ENCODE measurements around the gene GABRG1. TPM values are rescaled to one million over a fixed set of nuclear protein-coding genes. Genes with fewer than 3 reads are reported as not detected.

The GABRG1 gene
- polyA plus RNA-seq, 2 of the 4 experiments (the other 2 are of a cell fraction): 0.01 TPM; not detected in 1

DNA sequence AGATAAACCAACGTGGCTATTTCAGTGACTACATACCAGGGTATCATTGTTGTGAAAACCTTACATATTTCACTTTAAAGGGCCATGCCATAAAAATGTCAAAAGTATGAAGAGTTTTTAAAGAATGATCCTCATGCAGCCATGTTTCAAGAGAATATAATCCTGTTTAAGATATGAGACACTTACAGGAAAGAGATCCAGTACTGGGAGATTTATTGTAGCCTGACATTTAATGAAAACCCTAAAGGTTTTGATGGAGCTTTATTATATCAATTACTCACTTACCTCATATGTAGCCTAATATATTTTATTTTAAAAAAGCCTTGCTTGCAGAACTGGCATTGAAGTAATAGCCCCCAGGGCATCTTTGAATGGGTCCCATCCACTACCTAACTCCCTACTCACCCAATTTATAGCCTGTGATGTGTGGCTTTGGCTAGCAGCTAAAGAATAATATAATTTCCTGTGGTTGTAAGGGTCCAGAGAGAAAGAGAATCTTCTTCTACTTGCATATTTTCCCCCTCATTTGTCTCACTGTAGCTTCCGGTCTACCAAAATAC, 7.7 kb upstream of the GABRG1 start:
- ATAC-seq (no peak), FAIRE-seq (no peak), DNase-seq (ENCODE audit: low read depth in 1 of 2, low spot score in 1 of 2) (no peak)
- POLR2A ChIA-PET: no interaction called here
- CTCF ChIA-PET: no interaction called here
- no peak overlapping the region for H3K27ac ChIP-seq
- H3K4me3 ChIP-seq: no peak overlapping the region
- H3K9me3 ChIP-seq: no peaks in the 10 kb centered on the region
- no peak overlapping the region for H3K4me2 ChIP-seq
- 0% methylated on average over 2 of the region's 2 CpGs for WGBS (ENCODE audit: missing lambda C conversion rate)
- H3K4me1 ChIP-seq: no peaks in the 10 kb centered on the region
- TF ChIP-seq CHD4 (IDR thresholded peaks at IDR 0.05; ENCODE audit: borderline replicate concordance) (no peak), RFX5 (IDR thresholded peaks at IDR 0.05) (no peak), ZC3H11A (IDR thresholded peaks at IDR 0.05) (no peak), RCOR1 (IDR thresholded peaks at IDR 0.05; ENCODE audit: low read depth, low read length) (no peak), SMC3 (IDR thresholded peaks at IDR 0.05) (no peak), EP300 (IDR thresholded peaks at IDR 0.05) (no peak), ZSCAN20 (CRISPR knock-in tag; IDR thresholded peaks at IDR 0.05) (no peak)

GRCh38 chr4:46124773-46125413, 1.0 kb upstream of the GABRG1 start:
- TF ChIP-seq CEBPB (IDR thresholded peaks at IDR 0.05): no peak
- TF ChIP-seq, protein P1, sequence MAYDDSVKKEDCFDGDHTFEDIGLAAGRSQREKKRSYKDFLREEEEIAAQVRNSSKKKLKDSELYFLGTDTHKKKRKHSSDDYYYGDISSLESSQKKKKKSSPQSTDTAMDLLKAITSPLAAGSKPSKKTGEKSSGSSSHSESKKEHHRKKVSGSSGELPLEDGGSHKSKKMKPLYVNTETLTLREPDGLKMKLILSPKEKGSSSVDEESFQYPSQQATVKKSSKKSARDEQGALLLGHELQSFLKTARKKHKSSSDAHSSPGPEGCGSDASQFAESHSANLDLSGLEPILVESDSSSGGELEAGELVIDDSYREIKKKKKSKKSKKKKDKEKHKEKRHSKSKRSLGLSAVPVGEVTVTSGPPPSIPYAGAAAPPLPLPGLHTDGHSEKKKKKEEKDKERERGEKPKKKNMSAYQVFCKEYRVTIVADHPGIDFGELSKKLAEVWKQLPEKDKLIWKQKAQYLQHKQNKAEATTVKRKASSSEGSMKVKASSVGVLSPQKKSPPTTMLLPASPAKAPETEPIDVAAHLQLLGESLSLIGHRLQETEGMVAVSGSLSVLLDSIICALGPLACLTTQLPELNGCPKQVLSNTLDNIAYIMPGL (CRISPR knock-in tag; IDR thresholded peaks at IDR 0.05; ENCODE audit: borderline replicate concordance): no peak
- ATAC-seq (no peak), DNase-seq (ENCODE audit: low read depth in 1 of 2, low spot score in 1 of 2) (no peak), FAIRE-seq (no peak)
- CTCF ChIA-PET: no interaction called here
- Histone ChIP-seq H3K27ac (no peak overlapping the region), H3K4me1 (no peaks in the 10 kb centered on the region), H3K4me3 (no peak overlapping the region), H3K9me3 (no peaks in the 10 kb centered on the region), H3K4me2 (no peak overlapping the region)
- WGBS (ENCODE audit: missing lambda C conversion rate): 25% methylated on average over 14 of the region's 14 CpGs
- POLR2A ChIA-PET: no interaction called here

GRCh38 chr4:46081674-46082073, 42.2 kb downstream of the GABRG1 start:
- no peak for TF ChIP-seq E2F6 (IDR thresholded peaks at IDR 0.05; ENCODE audit: borderline replicate concordance, low read depth)
- no peak for TF ChIP-seq HOXB5 (CRISPR knock-in tag; IDR thresholded peaks at IDR 0.05)
- no peak for TF ChIP-seq NR3C1 (IDR thresholded peaks at IDR 0.05)
- no peak for TF ChIP-seq SREBF2 (IDR thresholded peaks at IDR 0.05)
- no peak for TF ChIP-seq FOXS1 (CRISPR knock-in tag; IDR thresholded peaks at IDR 0.05)
- no peak for TF ChIP-seq POLR2AphosphoS2 (conservative IDR thresholded peaks at IDR 0.05; ENCODE audit: low read length)
- TF ChIP-seq RCOR1 (IDR thresholded peaks at IDR 0.05; ENCODE audit: low read depth, low read length): no peak
- TF ChIP-seq BHLHE40 (IDR thresholded peaks at IDR 0.05; ENCODE audit: low read depth, low read length): no peak
- TF ChIP-seq JUN (IDR thresholded peaks at IDR 0.05): no peak
- TF ChIP-seq ZSCAN20 (CRISPR knock-in tag; IDR thresholded peaks at IDR 0.05): no peak
- TF ChIP-seq CHD4 (IDR thresholded peaks at IDR 0.05; ENCODE audit: borderline replicate concordance): no peak
- TF ChIP-seq CEBPB (IDR thresholded peaks at IDR 0.05): no peak
- TF ChIP-seq EHF (CRISPR knock-in tag; IDR thresholded peaks at IDR 0.05): no peak
- no peak for TF ChIP-seq CBX8 (IDR thresholded peaks at IDR 0.05)
- TF ChIP-seq TP53 (CRISPR knock-in tag; IDR thresholded peaks at IDR 0.05): no peak
- no peak for TF ChIP-seq CBX2 (IDR thresholded peaks at IDR 0.05; ENCODE audit: borderline replicate concordance, low read depth)
- no peak for TF ChIP-seq POLR2A (IDR thresholded peaks at IDR 0.05; ENCODE audit: low read length)
- TF ChIP-seq, protein P2, sequence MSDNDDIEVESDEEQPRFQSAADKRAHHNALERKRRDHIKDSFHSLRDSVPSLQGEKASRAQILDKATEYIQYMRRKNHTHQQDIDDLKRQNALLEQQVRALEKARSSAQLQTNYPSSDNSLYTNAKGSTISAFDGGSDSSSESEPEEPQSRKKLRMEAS (IDR thresholded peaks at IDR 0.05): no peak
- no peak for TF ChIP-seq TFCP2L1 (CRISPR knock-in tag; IDR thresholded peaks at IDR 0.05)
- TF ChIP-seq, protein P1 (CRISPR knock-in tag; IDR thresholded peaks at IDR 0.05; ENCODE audit: borderline replicate concordance): no peak
- Histone ChIP-seq H3K4me2 (no peak overlapping the region), H3K4me3 (no peak overlapping the region), H3K27ac (no peak overlapping the region), H3K4me1 (no peaks in the 10 kb centered on the region), H3K9me3 (no peaks in the 10 kb centered on the region)
- ATAC-seq (no peak), FAIRE-seq (no peak), DNase-seq (ENCODE audit: low read depth in 1 of 2, low spot score in 1 of 2) (no peak)
- ChIA-PET CTCF (no interaction called here), POLR2A (no interaction called here)
- WGBS (ENCODE audit: missing lambda C conversion rate): 7% methylated on average over 5 of the region's 5 CpGs

Data from A549 (cell line).